HG02870 (cell line): ENCODE results near the gene RPL3.

Source experiments
- ATAC-seq: cut with Tn5 transposase; IDR thresholded peaks from one replicate; pipeline ENCODE4 v1.9.1; 2021; ENCODE audit warnings: mild to moderate bottlenecking, moderate library complexity; ENCODE audit not compliant: unreplicated experiment

Gene RPL3

DNA sequence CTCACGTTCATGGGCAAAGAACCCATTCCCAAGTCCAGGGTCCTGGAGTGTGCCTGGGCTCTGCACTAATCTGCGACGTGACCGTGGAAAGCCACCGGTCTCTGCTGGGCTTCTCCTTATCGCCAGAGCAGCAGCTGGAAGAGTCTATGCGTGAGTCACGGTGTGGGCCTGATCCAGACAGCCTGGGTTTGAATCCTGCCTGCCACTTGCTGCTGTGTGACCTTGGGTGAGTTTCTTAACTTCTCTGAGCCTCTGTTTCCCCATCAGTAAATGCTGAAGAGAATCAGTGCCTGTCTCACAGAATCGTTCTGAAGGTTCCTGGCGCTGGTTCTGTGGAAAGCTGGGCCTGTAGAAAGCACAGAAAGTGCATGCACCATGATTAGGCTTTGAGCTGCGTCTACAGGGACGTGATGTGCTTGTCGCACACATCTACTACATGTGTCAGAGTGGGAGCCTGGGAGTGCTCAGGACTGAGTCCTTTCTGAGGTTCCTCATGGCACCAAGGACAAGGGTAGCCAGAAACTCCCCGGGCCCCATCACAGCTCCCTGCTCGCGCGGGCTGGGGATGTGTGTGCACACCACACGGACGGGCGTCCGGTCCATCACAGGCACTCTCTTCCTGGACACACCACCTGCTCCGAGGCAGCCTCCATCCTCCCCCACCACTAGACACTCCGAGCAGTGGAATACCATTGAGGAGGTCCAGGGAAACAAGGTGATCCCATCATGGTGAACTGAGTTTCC, 54.1 kb downstream of the RPL3 start:
- no peak for ATAC-seq

DNA sequence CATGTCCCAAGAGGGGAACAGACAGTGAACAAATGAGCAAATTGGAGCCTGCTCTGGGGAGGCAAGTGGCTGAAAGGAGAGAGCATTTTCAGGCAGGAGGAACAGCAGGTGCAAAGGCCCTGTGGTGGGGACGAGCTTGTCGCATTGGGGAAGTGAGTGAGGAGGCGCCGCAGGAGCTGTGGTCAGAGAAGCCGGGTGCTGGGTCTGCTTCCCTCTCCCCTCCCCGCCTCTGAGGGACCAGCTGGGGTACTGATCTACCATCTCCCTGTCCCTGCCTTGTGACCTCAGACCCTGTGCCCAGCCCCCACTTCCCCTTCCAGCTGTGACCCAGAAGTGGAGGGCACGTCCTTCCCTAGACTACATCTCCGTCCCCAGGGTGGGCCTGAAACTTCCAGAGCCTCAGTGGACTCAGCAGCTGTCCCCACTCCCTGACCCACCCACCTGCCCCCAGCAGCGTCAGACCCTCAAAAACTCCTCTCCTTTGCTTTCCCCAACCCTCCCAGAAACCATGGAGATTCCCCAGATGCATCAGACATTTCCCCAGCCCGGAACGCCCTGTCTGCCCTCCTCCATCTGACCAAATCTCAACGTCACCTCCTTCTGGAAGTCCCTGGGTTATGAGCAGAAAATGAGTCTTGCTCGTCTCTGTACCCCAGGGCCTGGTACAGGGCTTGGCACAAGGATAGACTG, 54.9 kb downstream of the RPL3 start:
- ATAC-seq = no peak

- no peak for ATAC-seq
These were observed 55.6 kb downstream of the RPL3 start for GRCh38 chr22:39263626-39264348.
